ENCODE measurements around the gene ARSG. TPM values are rescaled to one million over a fixed set of nuclear protein-coding genes. Genes with fewer than 3 reads are reported as not detected.

The ARSG gene
- total and polyA plus RNA-seq, 2 experiments from 2014 or later: 1.7 to 5.1 TPM

DNA sequence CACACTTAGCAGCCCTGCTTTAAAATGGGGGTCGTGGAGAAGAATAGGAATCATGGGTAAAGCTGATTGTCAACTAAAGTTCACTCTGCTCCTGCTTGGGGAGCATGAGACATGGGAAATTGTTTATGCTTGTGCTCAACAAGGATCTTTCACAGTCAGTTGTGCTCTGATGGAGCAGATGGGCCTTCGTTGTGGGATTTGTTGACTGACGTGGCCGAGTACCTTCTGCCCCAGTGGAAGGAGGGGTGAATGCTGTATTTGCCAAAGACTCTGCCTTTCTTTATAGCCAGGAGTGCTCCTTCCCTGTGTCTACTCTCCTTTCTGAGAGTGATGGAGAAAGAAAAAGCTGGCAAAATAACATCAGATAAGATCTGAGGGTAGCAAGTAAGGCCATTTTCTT is 11.4 kb downstream of the ARSG start:
- TF ChIP-seq CREB1 (CRISPR knock-in tag; IDR thresholded peaks at IDR 0.05; ENCODE audit: low read depth) (no peak), ETS1 (IDR thresholded peaks at IDR 0.05) (no peak), EZH2 (IDR thresholded peaks at IDR 0.05; ENCODE audit: low read depth, unreplicated experiment) (no peak), EZH2phosphoT487 (IDR thresholded peaks at IDR 0.05; ENCODE audit: unreplicated experiment) (no peak), ZNF462 (CRISPR knock-in tag; IDR thresholded peaks at IDR 0.05) (no peak), JUNB (IDR thresholded peaks at IDR 0.05; ENCODE audit: unreplicated experiment) (no peak), REST (IDR thresholded peaks at IDR 0.05; ENCODE audit: unreplicated experiment) (no peak), POLR2AphosphoS5 (IDR thresholded peaks at IDR 0.05; ENCODE audit: low read depth) (no peak), NANOG (IDR thresholded peaks at IDR 0.05; ENCODE audit: borderline replicate concordance) (no peak), CTCF (conservative IDR thresholded peaks at IDR 0.05; ENCODE audit: low read depth in 2 of 2) (no peak), ZNF114 (CRISPR knock-in tag; IDR thresholded peaks at IDR 0.05) (no peak), STAT1 (IDR thresholded peaks at IDR 0.05; ENCODE audit: unreplicated experiment) (no peak)
- Mint-ChIP-seq H3K36me3 (ENCODE audit: low read depth) (peaks cover 9% of the 10 kb centered on the region), H3K27ac (no peak overlapping the region), H3K9me3 (no peaks in the 10 kb centered on the region; the same call in 2 of the 3 replicates), H3K4me1 (peaks cover 18% of the 10 kb centered on the region), H3K4me3 (no peak overlapping the region), H3K27me3 (ENCODE audit: insufficient read depth, low read depth, poor library complexity) (peaks cover 11% of the 10 kb centered on the region)
- H3K36me3 ChIP-seq (ENCODE audit: insufficient read depth): no peaks in the 10 kb centered on the region
- no peak overlapping the region for H3K27ac ChIP-seq (ENCODE audit: low read depth)
- DNase-seq (ENCODE audit: low spot score) (no peak), ATAC-seq (no peak)
- H3K9me2 ChIP-seq (ENCODE audit: insufficient read depth): no peaks in the 10 kb centered on the region
- no peak overlapping the region for H3K4me3 ChIP-seq
- no peaks in the 10 kb centered on the region; the same call in 1 of the 2 replicates for H3K4me1 ChIP-seq (ENCODE audit: insufficient read depth)
- H2AFZ ChIP-seq: no peak overlapping the region
- no peaks in the 10 kb centered on the region for H3K79me2 ChIP-seq (replicated peaks; ENCODE audit: insufficient read depth)
- no peaks in the 10 kb centered on the region for H3K27me3 ChIP-seq (ENCODE audit: insufficient read depth)
- no peak overlapping the region for H3K4me2 ChIP-seq
- H4K20me1 ChIP-seq (replicated peaks; ENCODE audit: insufficient read depth): no peaks in the 10 kb centered on the region
- 0 out of 2 replicates have a peak, but pooled peaks cover 3% of the 10 kb centered on the region for H3F3A ChIP-seq (replicated peaks; ENCODE audit: low read depth)
